Smooth muscle cell (in vitro differentiated cells): ENCODE results near the gene ITSN1. TPM values are rescaled to one million over a fixed set of nuclear protein-coding genes. Genes with fewer than 3 reads are reported as not detected.

Source experiments
- DNase-seq: peaks from one replicate; lab custom pipeline; 2025; ENCODE audit not compliant: unreplicated experiment; lab: John Stamatoyannopoulos, UW
- H2AFZ ChIP-seq: fragments of 200-600 bp; sonication (generic); 2 replicates; pipeline ENCODE4 v1.6.0; 2016; ENCODE audit warnings: antibody characterized with exemption, low read depth, mild to moderate bottlenecking
- H3F3A ChIP-seq: fragments of 200-600 bp; sonication (generic); 2 replicates; pipeline ENCODE4 v1.6.0; 2017; ENCODE audit warnings: antibody characterized with exemption, low read depth
- H3K27ac ChIP-seq: fragments of 200-600 bp; sonication (generic); 2 replicates; pipeline ENCODE4 v1.5.1; 2016; ENCODE audit warnings: low read depth, mild to moderate bottlenecking
- H3K27me3 ChIP-seq: fragments of 200-600 bp; sonication (generic); 2 replicates; pipeline ENCODE4 v1.6.1; 2016; ENCODE audit warnings: low read depth, mild to moderate bottlenecking
- H3K36me3 ChIP-seq: fragments of 200-600 bp; sonication (generic); 2 replicates; pipeline ENCODE4 v1.5.1; 2016; ENCODE audit warnings: low read depth
- H3K4me1 ChIP-seq: fragments of 200-600 bp; sonication (generic); 2 replicates; pipeline ENCODE4 v1.5.1; 2016; ENCODE audit warnings: low read depth
- H3K4me2 ChIP-seq: fragments of 200-600 bp; sonication (generic); 2 replicates; pipeline ENCODE4 v1.6.0; 2016; ENCODE audit warnings: mild to moderate bottlenecking
- H3K4me3 ChIP-seq: fragments of 200-600 bp; sonication (generic); 2 replicates; pipeline ENCODE4 v1.5.1; 2016; ENCODE audit warnings: mild to moderate bottlenecking
- H3K79me2 ChIP-seq: fragments of 200-600 bp; sonication (generic); 2 replicates; pipeline ENCODE4 v1.6.0; 2016; ENCODE audit warnings: low read depth, mild to moderate bottlenecking
- H3K9ac ChIP-seq: fragments of 200-600 bp; sonication (generic); 2 replicates; pipeline ENCODE4 v1.6.0; 2016; ENCODE audit warnings: low read depth
- H3K9me3 ChIP-seq: fragments of 200-600 bp; sonication (generic); replicated peaks from 2 replicates; pipeline ENCODE4 v1.5.1; 2016; ENCODE audit warnings: low read depth
- H4K20me1 ChIP-seq: fragments of 200-600 bp; sonication (generic); 2 replicates; pipeline ENCODE4 v1.6.0; 2016; ENCODE audit warnings: low read depth
- WGBS: methylation state at CpG from one replicate; pipeline ENCODE4 v1.1.7; 2016; ENCODE audit warnings: low lambda C conversion rate; 5-methylcytosine and 5-hydroxymethylcytosine counted together
- polyA plus RNA-seq: library from polyadenylated mRNA; unstranded; fragments of >200 nt; fragmentation: Nextera tagmentation; extraction: Ambion mirVana; gene quantifications from 2 replicates; pipeline ENCODE4 v1.2.1, GENCODE V29; 2016
- total RNA-seq: library from RNA; depleted of rRNA; stranded (reverse); fragments of >200 nt; gene quantifications from 2 replicates; pipeline ENCODE4 v1.2.3, GENCODE V29; 2014
- TF ChIP-seq, protein P1 (sequence below): fragments of 200-600 bp; sonication (generic); IDR thresholded peaks from 2 replicates; pipeline ENCODE4 v1.5.1; 2017; ENCODE audit warnings: borderline replicate concordance, mild to moderate bottlenecking, antibody characterized with exemption; ENCODE audit not compliant: insufficient read depth, poor library complexity, severe bottlenecking

ITSN1 gene
- total and polyA plus RNA-seq, 2 experiments from 2014 or later, result 36.4 to 76.5 TPM

DNA sequence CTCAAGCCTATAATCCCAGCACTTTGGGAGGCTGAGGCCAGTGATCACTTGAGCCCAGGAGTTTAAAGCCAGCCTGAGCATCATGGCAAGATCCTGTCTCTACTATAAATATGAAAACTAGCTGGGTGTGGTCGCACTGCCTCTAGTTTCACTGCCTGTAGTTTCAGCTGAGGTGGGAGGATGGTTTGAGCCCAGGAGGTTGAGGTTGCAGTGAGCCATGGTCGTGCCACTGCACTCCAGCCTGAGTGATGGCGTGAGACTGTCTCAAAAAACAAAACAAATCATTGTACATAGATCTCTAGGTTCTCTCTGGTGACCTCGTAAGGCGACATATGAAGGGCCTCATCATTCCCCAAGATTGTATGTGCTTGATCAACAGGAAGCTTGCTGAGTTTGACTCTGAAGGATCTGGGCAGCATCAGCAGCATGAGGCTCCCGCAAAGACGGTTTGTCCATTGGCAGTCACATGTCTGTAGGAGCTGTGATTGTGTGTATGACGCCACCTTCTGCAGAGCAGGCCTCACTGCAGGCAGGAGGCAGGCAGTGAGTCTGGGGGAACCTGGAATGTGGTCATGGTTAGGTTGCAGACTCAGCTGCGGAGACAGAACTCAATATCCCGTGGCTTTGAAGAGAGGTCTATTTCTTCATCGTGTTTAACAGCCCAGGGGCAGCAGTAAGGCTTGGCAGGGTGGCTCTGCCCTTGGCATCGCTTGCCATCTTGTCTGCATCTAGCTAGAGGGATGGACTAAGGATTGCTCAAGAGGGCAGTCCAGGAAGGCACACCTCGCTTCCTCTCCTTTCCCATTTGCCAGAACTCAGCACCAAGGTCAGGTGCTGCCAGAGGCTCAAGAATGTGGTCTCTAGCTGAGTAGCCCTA, 259.3 kb downstream of the ITSN1 start:
- H3K4me3 ChIP-seq, result no peak overlapping the region
- H3K27ac ChIP-seq, result no peak overlapping the region
- H3K27me3 ChIP-seq, result no peaks in the 10 kb centered on the region
- H3K9me3 ChIP-seq, result no peaks in the 10 kb centered on the region
- H3K4me1 ChIP-seq, result no peaks in the 10 kb centered on the region
- H2AFZ ChIP-seq, result no peak overlapping the region
- 65% methylated on average over 13 of the region's 13 CpGs for WGBS
- H4K20me1 ChIP-seq, result no peaks in the 10 kb centered on the region
- H3K36me3 ChIP-seq, result peaks cover 9% of the 10 kb centered on the region
- no peak overlapping the region for H3K9ac ChIP-seq
- DNase-seq, result no peak
- no peaks in the 10 kb centered on the region for H3K79me2 ChIP-seq
- H3K4me2 ChIP-seq, result no peak overlapping the region
- peaks cover 14% of the 10 kb centered on the region for H3F3A ChIP-seq
- TF ChIP-seq, protein P1, sequence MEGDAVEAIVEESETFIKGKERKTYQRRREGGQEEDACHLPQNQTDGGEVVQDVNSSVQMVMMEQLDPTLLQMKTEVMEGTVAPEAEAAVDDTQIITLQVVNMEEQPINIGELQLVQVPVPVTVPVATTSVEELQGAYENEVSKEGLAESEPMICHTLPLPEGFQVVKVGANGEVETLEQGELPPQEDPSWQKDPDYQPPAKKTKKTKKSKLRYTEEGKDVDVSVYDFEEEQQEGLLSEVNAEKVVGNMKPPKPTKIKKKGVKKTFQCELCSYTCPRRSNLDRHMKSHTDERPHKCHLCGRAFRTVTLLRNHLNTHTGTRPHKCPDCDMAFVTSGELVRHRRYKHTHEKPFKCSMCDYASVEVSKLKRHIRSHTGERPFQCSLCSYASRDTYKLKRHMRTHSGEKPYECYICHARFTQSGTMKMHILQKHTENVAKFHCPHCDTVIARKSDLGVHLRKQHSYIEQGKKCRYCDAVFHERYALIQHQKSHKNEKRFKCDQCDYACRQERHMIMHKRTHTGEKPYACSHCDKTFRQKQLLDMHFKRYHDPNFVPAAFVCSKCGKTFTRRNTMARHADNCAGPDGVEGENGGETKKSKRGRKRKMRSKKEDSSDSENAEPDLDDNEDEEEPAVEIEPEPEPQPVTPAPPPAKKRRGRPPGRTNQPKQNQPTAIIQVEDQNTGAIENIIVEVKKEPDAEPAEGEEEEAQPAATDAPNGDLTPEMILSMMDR, result peak; percentile 53

DNA sequence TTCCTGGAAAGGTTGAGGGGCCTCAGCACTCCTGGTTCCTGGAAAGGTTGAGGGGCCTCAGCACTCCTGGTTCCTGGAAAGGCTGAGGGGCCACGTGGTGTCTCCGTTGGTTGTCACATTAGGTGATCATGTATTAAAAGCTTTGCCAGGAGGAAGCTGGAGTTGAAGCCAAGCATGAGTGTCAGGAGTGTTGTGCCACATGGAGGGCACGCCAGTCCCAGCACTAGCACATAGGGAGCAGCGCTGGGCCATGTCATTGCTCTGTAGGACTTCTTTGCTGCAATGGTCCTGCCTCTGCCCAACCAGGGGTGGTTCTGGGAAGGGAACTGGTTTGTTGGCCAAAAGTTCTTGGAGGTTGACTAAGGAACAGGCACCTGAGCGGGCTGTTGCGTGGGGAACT, 260.0 kb downstream of the ITSN1 start:
- TF ChIP-seq, protein P1, result no peak
- Histone ChIP-seq H2AFZ (no peak overlapping the region), H3K4me2 (no peak overlapping the region), H3K27me3 (no peaks in the 10 kb centered on the region), H3K79me2 (no peaks in the 10 kb centered on the region), H3F3A (peaks cover 14% of the 10 kb centered on the region), H4K20me1 (no peaks in the 10 kb centered on the region), H3K36me3 (peaks cover 14% of the 10 kb centered on the region), H3K9me3 (no peaks in the 10 kb centered on the region), H3K27ac (no peak overlapping the region), H3K9ac (no peak overlapping the region), H3K4me3 (no peak overlapping the region), H3K4me1 (no peaks in the 10 kb centered on the region)
- whole genome bisulfite sequencing, result 98% methylated on average over 6 of the region's 6 CpGs
- no peak for DNase-seq

DNA sequence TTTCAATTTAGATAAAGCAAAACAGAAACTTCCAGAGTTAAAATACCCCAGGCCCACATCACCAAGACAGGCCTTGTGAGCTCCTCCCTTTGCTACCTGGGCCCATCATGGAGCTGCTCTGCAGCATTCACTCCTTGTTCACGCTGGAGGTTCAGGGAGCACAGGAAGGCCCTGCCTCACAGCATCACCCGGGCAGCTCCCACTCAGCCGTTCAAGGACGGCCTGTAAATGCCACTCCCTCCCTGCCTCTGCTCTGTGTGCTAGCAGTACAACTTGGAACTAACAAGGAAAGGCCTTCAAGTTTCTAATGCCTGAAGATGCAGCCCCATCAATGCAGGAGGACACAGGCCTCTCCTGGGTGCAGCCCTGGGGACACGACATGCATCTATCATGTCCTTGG, 261.7 kb downstream of the ITSN1 start:
- Histone ChIP-seq H3K4me2 (no peak overlapping the region), H3K4me3 (no peak overlapping the region), H3K27me3 (no peaks in the 10 kb centered on the region), H3K9ac (no peak overlapping the region), H4K20me1 (no peaks in the 10 kb centered on the region), H3K9me3 (no peaks in the 10 kb centered on the region), H2AFZ (no peak overlapping the region), H3K4me1 (no peaks in the 10 kb centered on the region), H3K79me2 (no peaks in the 10 kb centered on the region), H3K27ac (no peak overlapping the region), H3K36me3 (peaks cover 22% of the 10 kb centered on the region), H3F3A (peaks cover 14% of the 10 kb centered on the region)
- TF ChIP-seq, protein P1, result no peak
- 88% methylated on average over 5 of the region's 5 CpGs for WGBS
- DNase-seq, result no peak
